MCF 10A (cell line): ENCODE data around the gene CNTNAP2. TPM values are rescaled to one million over a fixed set of nuclear protein-coding genes. Genes with fewer than 3 reads are reported as not detected.

ENCODE experiments used
- BruUV-seq: library from RNA; stranded (reverse); fragments of 400-500 nt; replicated peaks from 2 replicates; lab custom pipeline; 2021; lab: Mats Ljungman, UMichigan
- CTCF ChIA-PET: fragments of 300-600 bp; sonication (Branson Sonifier 250); formaldehyde crosslinking; extraction: SDS; loops from one replicate; lab custom pipeline; 2021; ENCODE audit warnings: antibody characterized with exemption, inconsistent platforms; lab: Yijun Ruan, JAX
- POLR2A ChIA-PET: fragments of 300-600, 350-650 bp; sonication (Branson Sonifier 250); formaldehyde crosslinking; extraction: SDS; loops from one replicate; lab custom pipeline; 2020; ENCODE audit warnings: antibody characterized with exemption, inconsistent platforms; lab: Yijun Ruan, JAX
- DNase-seq: peaks from one replicate; pipeline ENCODE4 v3.0.0-alpha.2; 2018; ENCODE audit not compliant: unreplicated experiment
- H3K27ac Mint-ChIP-seq: one replicate; pipeline ENCODE4 v1.8.0; 2022; ENCODE audit warnings: mild to moderate bottlenecking, low read depth, mixed read lengths; ENCODE audit not compliant: unreplicated experiment
- H3K27me3 Mint-ChIP-seq: one replicate; pipeline ENCODE4 v1.8.0; 2022; ENCODE audit warnings: mixed read lengths; ENCODE audit not compliant: insufficient read depth, unreplicated experiment
- H3K36me3 Mint-ChIP-seq: one replicate; pipeline ENCODE4 v1.8.0; 2022; ENCODE audit warnings: mild to moderate bottlenecking, moderate library complexity, mixed read lengths; ENCODE audit not compliant: insufficient read depth, unreplicated experiment
- H3K4me1 Mint-ChIP-seq: one replicate; pipeline ENCODE4 v1.8.0; 2022; ENCODE audit warnings: mixed read lengths; ENCODE audit not compliant: insufficient read depth, unreplicated experiment
- H3K4me3 Mint-ChIP-seq: one replicate; pipeline ENCODE4 v1.8.0; 2022; ENCODE audit warnings: mild to moderate bottlenecking, moderate library complexity, mixed read lengths; ENCODE audit not compliant: unreplicated experiment
- H3K9me3 Mint-ChIP-seq: one replicate; pipeline ENCODE4 v1.8.0; 2022; ENCODE audit warnings: mixed read lengths; ENCODE audit not compliant: unreplicated experiment
- CTCF ChIP-seq: fragments of 200-600 bp; IDR thresholded peaks from one replicate; pipeline ENCODE4 v1.8.0; 2022; ENCODE audit warnings: antibody characterized with exemption, mild to moderate bottlenecking; ENCODE audit not compliant: unreplicated experiment
- intact Hi-C: fragments of 100-400 bp; cut with micrococcal nuclease; formaldehyde crosslinking; loops from 2 replicates; pipeline ENCODE4 v1.14.1; 2022
- total RNA-seq: library from RNA; stranded (reverse); gene quantifications from 2 replicates; pipeline ENCODE4 v1.2.3, GENCODE V29; 2022

The CNTNAP2 gene
- total RNA-seq, 1 experiment from 2014 or later: 1.1 TPM

GRCh38 chr7:148402159-148402558 is 2285.6 kb downstream of the CNTNAP2 start:
- peak; percentile 47 for DNase-seq
- ChIA-PET POLR2A (interaction anchor here (0.7 to 2.1 kb wide), 9 partner anchors 12 to 561 kb away, joined by 3 to 6 read pairs (median 4); no protein-coding TSS in a partner anchor), CTCF (interaction anchor here (0.6 to 1.6 kb wide), 11 partner anchors 32 to 418 kb away, joined by 3 to 5 read pairs (median 3); no protein-coding TSS in a partner anchor)
- Mint-ChIP-seq H3K9me3 (no peaks in the 10 kb centered on the region), H3K27ac (peak overlapping the region; percentile 97), H3K27me3 (no peaks in the 10 kb centered on the region), H3K4me3 (peak overlapping the region; percentile 33), H3K4me1 (peaks cover 6% of the 10 kb centered on the region), H3K36me3 (no peaks in the 10 kb centered on the region)
- intact Hi-C loops: no loop called here
- TF ChIP-seq CTCF: no peak
- BruUV-seq: no TSS peak

- no peaks in the 10 kb centered on the region for H3K27me3 Mint-ChIP-seq
- no peak for DNase-seq
- no peak overlapping the region for H3K4me3 Mint-ChIP-seq
- no peak for TF ChIP-seq CTCF
- no peaks in the 10 kb centered on the region for H3K36me3 Mint-ChIP-seq
- CTCF ChIA-PET: interaction anchor here (0.6 to 1.5 kb wide), 5 partner anchors 54 to 139 kb away, joined by 3 to 5 read pairs (median 3); no protein-coding TSS in a partner anchor
- peaks cover 6% of the 10 kb centered on the region for H3K4me1 Mint-ChIP-seq
- POLR2A ChIA-PET: interaction anchor here (0.6 to 1.4 kb wide), 2 partner anchors 10 to 101 kb away, joined by 3 to 6 read pairs; no protein-coding TSS in a partner anchor
- no peaks in the 10 kb centered on the region for H3K9me3 Mint-ChIP-seq
- no TSS peak for BruUV-seq
- H3K27ac Mint-ChIP-seq: no peak overlapping the region
- intact Hi-C loops: no loop called here
Measured at GRCh38 chr7:148403466-148403993, 2286.9 kb downstream of the CNTNAP2 start.

GRCh38 chr7:148408307-148408706 is 2291.7 kb downstream of the CNTNAP2 start:
- BruUV-seq: no TSS peak
- no peaks in the 10 kb centered on the region for H3K9me3 Mint-ChIP-seq
- no peaks in the 10 kb centered on the region for H3K27me3 Mint-ChIP-seq
- DNase-seq: no peak
- no peak overlapping the region for H3K27ac Mint-ChIP-seq
- no peak for TF ChIP-seq CTCF
- intact Hi-C loops: no loop called here
- no peak overlapping the region for H3K4me3 Mint-ChIP-seq
- no peaks in the 10 kb centered on the region for H3K36me3 Mint-ChIP-seq
- CTCF ChIA-PET: no interaction called here
- POLR2A ChIA-PET: no interaction called here
- no peaks in the 10 kb centered on the region for H3K4me1 Mint-ChIP-seq

GRCh38 chr7:148410905-148411304 is 2294.3 kb downstream of the CNTNAP2 start:
- BruUV-seq: no TSS peak
- POLR2A ChIA-PET: no interaction called here
- H3K4me3 Mint-ChIP-seq: no peak overlapping the region
- TF ChIP-seq CTCF: no peak
- DNase-seq: no peak
- no peaks in the 10 kb centered on the region for H3K4me1 Mint-ChIP-seq
- no peaks in the 10 kb centered on the region for H3K36me3 Mint-ChIP-seq
- CTCF ChIA-PET: interaction anchor here (0.6 to 1.1 kb wide), 2 partner anchors 56 to 1334 kb away, joined by 3 to 4 read pairs; no protein-coding TSS in a partner anchor
- no peaks in the 10 kb centered on the region for H3K27me3 Mint-ChIP-seq
- H3K27ac Mint-ChIP-seq: no peak overlapping the region
- intact Hi-C loops: no loop called here
- no peaks in the 10 kb centered on the region for H3K9me3 Mint-ChIP-seq
